K562 (cell line): ENCODE results near the gene PPIF.

ENCODE experiments used
- CEBPB ChIP-seq: fragments of 450-650 bp; IDR thresholded peaks from 2 replicates; pipeline ENCODE4 v1.6.1; 2016; ENCODE audit warnings: missing genetic modification characterization, missing compliant biosample characterization
- ELF1 ChIP-seq: fragments of 200-800 bp; sonication (Bioruptor generic); IDR thresholded peaks from 2 replicates; pipeline ENCODE4 v1.6.1; 2016; ENCODE audit warnings: missing genetic modification characterization, missing compliant biosample characterization
- ESRRA ChIP-seq: fragments of 450-650 bp; IDR thresholded peaks from 2 replicates; pipeline ENCODE4 v1.6.1; 2014; ENCODE audit warnings: low read depth, mild to moderate bottlenecking, moderate library complexity, borderline replicate concordance
- FOS ChIP-seq: IDR thresholded peaks from 3 replicates; pipeline ENCODE4 v1.6.1; 2011; ENCODE audit not compliant: insufficient read length; ENCODE audit errors: extremely low read depth
- PHF21A ChIP-seq: fragments of 450-650 bp; IDR thresholded peaks from 2 replicates; pipeline ENCODE4 v1.6.1; 2017; ENCODE audit warnings: low read depth, borderline replicate concordance
- SRF ChIP-seq, 2 experiments: fragments of 250-450, 450-650 bp in 1 of 2; sonication (Bioruptor Pico) in 1 of 2; sonication (generic) in 1 of 2; formaldehyde crosslinking; IDR thresholded peaks; 2 replicates each; pipeline versions ENCODE4 v1.5.0 to v1.5.1; 2020 to 2022; ENCODE audit warnings: mild to moderate bottlenecking in 1 of 2, missing genetic modification reagents in 1 of 2
- TBL1XR1 ChIP-seq, 2 experiments: IDR thresholded peaks; 2 replicates each; pipeline ENCODE4 v1.6.1; 2012; ENCODE audit warnings: improper control_type of control experiment in 2 of 2, low read length in 2 of 2, mild to moderate bottlenecking in 1 of 2
- TCFL5 ChIP-seq: fragments of 250-450 bp; sonication (Bioruptor Pico); conservative IDR thresholded peaks from 2 replicates; pipeline ENCODE4 v1.6.1; 2021; ENCODE audit warnings: mild to moderate bottlenecking, moderate library complexity, matching md5 sums
- TSHZ1 ChIP-seq: fragments of 250-450 bp; sonication (Bioruptor Pico); IDR thresholded peaks from 2 replicates; pipeline ENCODE4 v1.4.0; 2020; ENCODE audit warnings: mild to moderate bottlenecking, moderate library complexity
- ZBTB7A ChIP-seq: IDR thresholded peaks from 2 replicates; pipeline ENCODE4 v1.6.1; 2011; ENCODE audit warnings: low read depth, mild to moderate bottlenecking, low read length, moderate library complexity, borderline replicate concordance; ENCODE audit not compliant: control insufficient read depth
- ZNF217 ChIP-seq: sonication (generic); formaldehyde crosslinking; IDR thresholded peaks from 2 replicates; pipeline ENCODE4 v1.8.0; 2022; ENCODE audit warnings: mild to moderate bottlenecking, missing genetic modification reagents
- ZNF280B ChIP-seq: fragments of 250-450 bp; sonication (Bioruptor Pico); IDR thresholded peaks from 2 replicates; pipeline ENCODE4 v1.5.1; 2021; ENCODE audit warnings: mild to moderate bottlenecking
- ZNF589 ChIP-seq: fragments of 200-800 bp; sonication (Bioruptor generic); IDR thresholded peaks from 2 replicates; pipeline ENCODE4 v1.6.1; 2016; ENCODE audit warnings: low read depth, missing genetic modification characterization, missing compliant biosample characterization

DNA sequence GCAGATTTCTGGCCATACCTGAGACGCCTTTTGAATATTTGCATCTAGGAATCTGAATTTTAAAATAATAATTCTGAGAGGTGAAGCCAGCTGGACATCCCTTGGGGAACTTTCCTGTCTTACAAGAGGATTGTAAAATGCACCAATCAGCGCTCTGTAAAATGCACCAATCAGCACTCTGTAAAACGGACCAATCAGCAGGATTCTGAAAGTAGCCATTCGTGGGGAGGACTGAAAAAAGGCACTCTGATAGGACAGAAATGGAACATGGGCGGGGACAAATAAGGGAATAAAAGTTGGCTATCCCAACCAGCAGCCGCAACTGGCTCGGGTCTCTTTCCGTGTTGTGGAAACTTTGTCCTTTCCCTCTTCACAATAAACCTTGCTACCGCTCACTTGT is 9.9 kb downstream of the PPIF start:
- TF ChIP-seq SRF (CRISPR knock-in tag; IDR thresholded peaks at IDR 0.05): 0 out of 4 replicates have a peak, but pooled peaks of 1 of the 2 experiments have one; percentile 22
- TF ChIP-seq TCFL5: no peak
- no peak for TF ChIP-seq TSHZ1 (CRISPR knock-in tag)
- no peak for TF ChIP-seq TBL1XR1 (IDR thresholded peaks at IDR 0.05; ENCODE audit: low read length in 2 of 2)
- TF ChIP-seq ZNF280B (CRISPR knock-in tag): no peak
- TF ChIP-seq CEBPB (tag): no peak
- no peak for TF ChIP-seq ZBTB7A
- TF ChIP-seq PHF21A: no peak
- TF ChIP-seq ESRRA: no peak
- no peak for TF ChIP-seq FOS
- no peak for TF ChIP-seq ZNF217 (CRISPR knock-in tag)
- no peak for TF ChIP-seq ELF1 (tag)
- TF ChIP-seq ZNF589 (CRISPR knock-in tag): no peak
